Measurements from ENCODE around the gene ILDR2.

ILDR2 gene, protein sequence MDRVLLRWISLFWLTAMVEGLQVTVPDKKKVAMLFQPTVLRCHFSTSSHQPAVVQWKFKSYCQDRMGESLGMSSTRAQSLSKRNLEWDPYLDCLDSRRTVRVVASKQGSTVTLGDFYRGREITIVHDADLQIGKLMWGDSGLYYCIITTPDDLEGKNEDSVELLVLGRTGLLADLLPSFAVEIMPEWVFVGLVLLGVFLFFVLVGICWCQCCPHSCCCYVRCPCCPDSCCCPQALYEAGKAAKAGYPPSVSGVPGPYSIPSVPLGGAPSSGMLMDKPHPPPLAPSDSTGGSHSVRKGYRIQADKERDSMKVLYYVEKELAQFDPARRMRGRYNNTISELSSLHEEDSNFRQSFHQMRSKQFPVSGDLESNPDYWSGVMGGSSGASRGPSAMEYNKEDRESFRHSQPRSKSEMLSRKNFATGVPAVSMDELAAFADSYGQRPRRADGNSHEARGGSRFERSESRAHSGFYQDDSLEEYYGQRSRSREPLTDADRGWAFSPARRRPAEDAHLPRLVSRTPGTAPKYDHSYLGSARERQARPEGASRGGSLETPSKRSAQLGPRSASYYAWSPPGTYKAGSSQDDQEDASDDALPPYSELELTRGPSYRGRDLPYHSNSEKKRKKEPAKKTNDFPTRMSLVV

DNA sequence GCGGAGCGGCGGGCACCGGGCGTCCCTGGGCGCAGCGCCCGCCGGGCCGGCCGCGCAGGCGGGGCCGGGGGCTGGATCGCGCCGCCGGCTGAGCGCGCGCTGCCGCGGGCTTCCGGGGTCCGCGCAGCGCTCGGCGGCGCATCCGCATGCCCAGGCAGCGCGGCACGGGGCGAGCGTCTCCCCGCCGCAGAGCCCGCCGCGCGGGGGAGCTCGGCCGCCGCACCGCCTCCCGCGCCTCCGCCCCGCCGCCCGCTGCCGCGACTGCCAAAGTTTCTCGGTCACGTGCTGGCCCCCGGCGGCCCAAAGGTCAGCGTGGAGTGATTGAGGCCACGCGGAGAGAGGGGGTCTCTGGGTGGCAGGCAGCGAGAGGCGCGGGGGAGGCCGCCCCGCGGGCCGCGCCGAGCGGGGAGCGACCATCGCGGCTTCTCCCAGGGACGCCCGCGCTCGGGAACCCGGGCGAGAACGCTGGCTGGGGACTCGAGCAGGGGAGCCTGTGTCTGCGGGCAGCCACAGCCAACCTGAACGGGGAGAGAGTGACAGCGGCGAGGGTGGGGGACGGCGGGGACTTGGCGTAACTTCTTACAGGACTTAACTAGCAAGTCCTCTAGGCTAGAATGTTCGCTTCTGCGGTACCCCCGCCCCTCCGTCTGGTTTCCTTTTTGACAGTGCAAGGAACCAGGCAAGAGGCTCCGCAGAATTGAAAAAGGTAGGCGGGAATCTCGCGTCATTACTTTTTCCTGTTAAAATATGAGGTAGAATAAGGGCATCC lies at the start of gene ILDR2:
Gene ILDR2 (minus strand): TSS at position 180 of the 769 bp plus-strand sequence. CDS start 272 bp downstream, outside the sequence.
- no peak for DNase-seq

- DNase-seq = no peak
Observed at GRCh38 chr1:167022384-167022783, 47.0 kb upstream of the ILDR2 start.

GRCh38 chr1:167016100-167016750 lies 40.9 kb upstream of the ILDR2 start:
- DNase-seq = no peak

DNA sequence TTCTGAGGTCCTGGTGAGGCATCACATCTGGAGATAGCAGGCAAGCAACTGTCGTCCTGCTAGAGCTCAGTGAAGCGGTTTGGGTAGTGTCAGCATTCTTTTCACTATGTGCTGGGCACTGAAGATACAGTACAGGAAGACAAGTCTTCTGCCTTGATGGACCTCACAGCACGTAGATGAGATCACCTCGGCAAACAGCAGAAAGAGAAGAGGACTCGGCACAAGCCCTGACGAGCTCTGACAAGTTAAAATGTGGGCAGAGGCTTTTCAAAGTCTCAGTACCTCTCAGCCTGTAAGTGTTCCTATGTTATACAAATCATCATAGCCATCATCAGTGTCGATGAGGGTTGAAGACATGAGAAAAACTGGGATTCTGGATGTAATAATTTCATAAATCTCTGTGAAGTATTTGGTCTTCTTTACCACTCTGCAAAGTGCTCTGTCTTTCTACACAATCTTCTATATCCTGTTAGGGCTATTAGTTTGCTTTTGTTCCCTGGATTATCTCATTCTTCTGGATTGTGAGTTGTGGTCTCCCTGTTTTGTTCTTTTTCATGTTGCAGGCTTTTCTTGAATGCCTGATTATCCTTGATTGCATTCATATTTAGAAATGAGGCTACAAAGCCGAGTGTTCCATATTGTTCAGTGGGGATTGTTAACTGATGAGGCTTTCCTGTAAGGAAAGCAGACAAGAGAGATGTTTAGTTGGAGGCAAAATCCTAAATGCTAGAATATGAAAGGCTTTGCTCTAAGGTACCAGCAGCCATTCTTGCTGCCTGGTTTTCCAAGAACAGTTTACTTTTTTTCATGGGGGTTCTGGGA lies 38.0 kb upstream of the ILDR2 start:
- no peak for DNase-seq

GRCh38 chr1:167012570-167012969 lies 37.2 kb upstream of the ILDR2 start:
- no peak for DNase-seq

- DNase-seq = no peak
Observed at GRCh38 chr1:167011560-167012191, 36.3 kb upstream of the ILDR2 start.

DNA sequence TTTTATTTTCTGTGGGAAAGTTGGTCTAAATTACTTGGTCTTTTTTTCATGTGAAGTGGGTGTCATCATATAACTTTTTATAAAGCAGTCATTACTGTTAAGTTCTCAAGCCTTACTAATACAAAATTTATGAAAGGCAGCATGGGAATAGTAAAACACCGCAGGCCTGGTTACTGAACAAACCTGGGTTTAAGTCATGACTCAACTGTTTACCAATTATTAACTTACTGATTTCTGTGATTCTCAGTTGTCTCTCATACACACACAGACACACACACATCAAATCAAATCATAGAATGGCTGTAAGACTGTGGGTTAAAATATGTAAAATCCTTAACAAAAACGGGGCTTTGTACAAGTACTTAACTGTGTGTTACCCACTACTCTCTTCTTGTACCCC lies 28.4 kb upstream of the ILDR2 start:
- DNase-seq = no peak

GRCh38 chr1:167002354-167002753 lies 27.0 kb upstream of the ILDR2 start:
- no peak for DNase-seq

DNA sequence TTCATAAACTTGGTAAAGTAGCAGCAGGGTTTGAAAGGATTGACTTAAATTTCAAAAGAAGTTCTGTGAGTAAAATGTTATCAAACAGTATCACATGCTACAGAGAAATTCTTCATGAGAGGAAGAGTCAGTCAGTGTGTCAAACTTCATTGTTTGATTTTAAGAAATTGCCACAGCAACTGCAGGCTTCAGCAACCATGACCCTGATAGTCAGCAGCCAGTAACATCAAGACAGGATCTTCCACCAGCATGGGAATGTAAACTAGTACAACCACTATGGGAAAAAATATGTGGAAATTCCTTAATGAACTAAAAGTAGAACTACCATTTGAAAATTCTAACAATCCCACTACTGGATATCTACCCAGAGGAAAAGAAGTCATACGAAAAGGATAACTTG lies 25.2 kb upstream of the ILDR2 start:
- DNase-seq = no peak

DNA sequence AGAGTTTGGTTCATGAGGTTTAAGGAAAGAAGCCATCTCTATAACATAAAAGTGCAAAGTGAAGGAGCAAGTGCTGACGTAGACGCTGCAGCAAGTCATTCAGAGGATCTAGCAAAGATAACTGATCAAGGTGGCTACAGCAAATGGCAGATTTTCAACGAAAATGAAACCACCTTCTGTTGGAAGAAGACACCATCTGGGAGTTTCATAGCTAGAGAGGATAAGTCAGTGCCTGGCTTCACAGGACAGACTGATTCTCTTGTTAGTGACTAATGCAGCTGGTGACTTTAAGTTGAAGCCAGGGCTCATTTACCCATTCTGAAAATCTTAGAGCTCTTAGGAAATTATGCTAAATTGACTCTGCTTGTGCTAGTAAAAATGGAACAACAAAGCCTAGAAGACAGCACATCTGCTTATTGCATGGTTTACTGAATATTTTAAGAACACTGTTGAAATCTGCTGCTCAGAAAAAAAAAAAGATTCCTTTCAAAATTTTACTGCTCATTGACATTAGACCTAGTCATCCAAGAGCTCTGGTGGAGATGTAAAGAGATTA lies 24.2 kb upstream of the ILDR2 start:
- DNase-seq = no peak

DNA sequence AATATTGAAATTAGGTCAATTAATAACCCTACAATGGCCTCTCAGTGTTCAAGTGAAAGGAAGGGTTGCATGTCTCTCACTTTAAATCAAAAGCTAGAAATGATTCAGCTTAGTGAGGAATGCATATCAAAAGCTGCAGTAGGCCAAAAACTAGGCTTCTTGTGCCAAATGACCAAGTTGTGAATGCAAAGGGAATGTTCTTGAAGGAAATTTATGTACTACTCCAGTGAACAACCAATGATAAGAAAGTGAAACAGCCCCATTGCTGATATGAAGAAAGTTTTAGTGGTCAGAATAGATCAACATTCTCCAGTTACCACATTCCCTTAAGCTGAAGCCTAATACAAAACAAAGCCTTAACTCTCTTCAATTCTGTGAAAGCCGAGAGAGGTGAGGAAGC lies 23.7 kb upstream of the ILDR2 start:
- DNase-seq = no peak

DNA sequence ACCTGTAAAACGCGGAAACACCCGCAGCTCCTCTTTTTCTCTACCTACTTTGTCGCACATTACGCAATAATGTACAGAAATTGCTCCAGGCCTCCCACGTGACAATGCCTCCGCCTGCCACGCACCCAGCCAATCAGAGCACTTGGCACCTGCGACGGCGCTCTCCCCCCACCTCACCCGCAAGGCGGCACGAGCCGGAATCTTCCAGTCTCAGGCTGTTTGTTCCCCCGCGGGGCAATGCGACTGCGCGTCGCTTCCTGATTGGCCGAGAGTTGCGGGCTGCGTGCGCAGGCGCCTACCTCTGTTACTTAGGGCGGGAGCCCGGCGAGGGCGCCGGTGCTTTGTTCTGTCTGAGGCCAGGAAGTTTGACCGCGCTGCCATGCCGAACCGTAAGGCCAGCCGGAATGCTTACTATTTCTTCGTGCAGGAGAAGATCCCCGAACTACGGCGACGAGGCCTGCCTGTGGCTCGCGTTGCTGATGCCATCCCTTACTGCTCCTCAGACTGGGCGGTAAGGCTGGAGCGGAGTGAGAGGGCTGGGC lies 13.7 kb upstream of the ILDR2 start, which contains the start of gene MAEL:
Gene MAEL (plus strand): TSS at position 307 of the 542 bp plus-strand sequence. CDS start 73 bp downstream, at position 380.
- DNase-seq = no peak

GRCh38 chr1:166981589-166981988 lies 6.2 kb upstream of the ILDR2 start:
- DNase-seq = no peak

DNA sequence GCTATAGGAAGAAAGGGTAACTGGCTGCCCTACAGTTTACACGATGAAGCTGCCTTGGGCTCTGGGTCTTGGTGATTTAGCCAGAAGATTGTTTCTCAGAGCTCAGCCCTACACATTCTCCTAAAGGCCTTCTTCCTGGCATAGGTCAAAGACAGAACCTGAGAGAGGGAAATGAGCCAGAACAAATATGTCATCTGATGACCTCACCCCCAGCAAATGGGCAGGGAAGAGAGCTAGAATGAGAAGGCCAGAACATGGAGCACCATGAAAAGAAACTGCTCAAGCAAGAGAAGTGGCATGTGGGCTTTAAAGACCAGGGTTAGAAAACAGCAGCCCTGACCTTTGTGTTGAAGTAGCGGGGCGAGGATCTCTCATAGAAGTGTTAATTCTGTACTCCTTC lies 5.5 kb upstream of the ILDR2 start:
- no peak for DNase-seq

DNA sequence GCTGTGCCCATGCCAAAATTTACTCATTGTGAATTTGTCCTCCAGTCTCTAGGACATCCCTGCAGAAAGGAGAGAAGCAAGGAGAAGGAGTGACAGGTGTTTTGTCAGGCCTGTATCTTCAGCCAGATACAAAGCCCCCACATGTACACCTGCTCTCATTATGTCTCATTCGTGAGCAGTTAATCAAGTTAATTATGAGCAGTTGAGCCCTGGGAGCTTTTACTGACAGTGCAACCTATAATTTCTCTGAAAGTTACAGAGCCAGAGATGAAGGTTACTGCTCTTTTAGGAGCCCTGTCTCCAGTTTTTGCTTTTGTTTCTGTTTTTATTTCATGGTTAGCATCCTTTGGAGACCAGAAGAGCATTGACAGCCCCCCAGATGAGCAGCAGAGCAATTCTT lies 5.0 kb upstream of the ILDR2 start:
- DNase-seq = no peak

DNA sequence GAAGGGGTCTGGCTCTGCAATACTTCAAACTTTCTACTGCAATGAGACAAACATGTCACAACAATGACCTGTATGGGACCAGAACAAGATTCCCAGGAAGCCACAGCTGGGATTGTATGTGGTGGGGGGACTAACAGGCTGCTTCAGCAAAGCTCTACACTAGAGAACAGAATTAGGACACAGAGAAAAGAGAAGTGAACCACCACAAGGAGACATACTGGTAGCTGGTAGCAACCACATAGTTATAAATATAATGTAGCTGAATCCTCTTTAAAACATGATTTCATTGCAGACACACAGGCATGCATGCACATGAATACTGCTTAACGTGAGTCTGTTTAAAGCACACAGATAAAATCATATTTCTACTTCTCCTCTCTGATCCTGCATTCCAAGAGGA lies 3.5 kb upstream of the ILDR2 start:
- no peak for DNase-seq

GRCh38 chr1:166977951-166978350 lies 2.6 kb upstream of the ILDR2 start:
- no peak for DNase-seq

GRCh38 chr1:166974647-166975345 lies 544 bp downstream of the ILDR2 start:
- no peak for DNase-seq

- DNase-seq = no peak
Observed at GRCh38 chr1:166972826-166973225, 2.5 kb downstream of the ILDR2 start.

DNA sequence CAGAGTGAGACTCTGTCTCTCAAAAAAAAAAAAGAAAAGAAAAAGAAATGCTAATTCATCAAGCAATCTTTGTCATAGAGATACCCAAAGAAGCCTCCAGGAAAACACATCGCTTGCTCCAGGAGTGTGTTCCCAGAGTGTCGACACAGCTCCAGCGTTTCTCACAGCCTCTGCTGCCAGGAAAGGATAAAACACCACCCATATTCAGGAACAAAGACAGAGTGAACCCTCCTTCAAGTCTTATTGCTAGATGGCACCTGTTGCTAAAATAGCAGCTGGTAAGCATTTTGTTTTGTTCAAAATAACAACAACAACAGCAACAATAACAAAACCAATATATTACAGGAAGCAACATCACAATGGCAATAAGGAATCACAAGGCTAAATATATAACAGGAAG lies 3.1 kb downstream of the ILDR2 start:
- DNase-seq = no peak
